Measurements from ENCODE around the gene MUC20.
"Not testable (repeated sequence)": the region's sequence is repeated elsewhere in the genome, so short reads cannot be mapped to it uniquely, and the experiment has no call there.

MUC20 gene

GRCh38 chr3:195710126-195710905 lies 10.5 kb upstream of the MUC20 start:
- DNase-seq, result not testable (repeated sequence)

- not testable (repeated sequence) for DNase-seq
These were observed 9.5 kb upstream of the MUC20 start for GRCh38 chr3:195711091-195711812.

- no peak for DNase-seq
These were observed 8.8 kb upstream of the MUC20 start for GRCh38 chr3:195711813-195712534.

GRCh38 chr3:195712535-195712910 lies 8.3 kb upstream of the MUC20 start:
- not testable (repeated sequence) for DNase-seq

GRCh38 chr3:195713150-195713549 lies 7.6 kb upstream of the MUC20 start:
- DNase-seq, result not testable (repeated sequence)

- no peak for DNase-seq
These were observed 6.3 kb upstream of the MUC20 start for GRCh38 chr3:195714380-195715011.

GRCh38 chr3:195715134-195715533 lies 5.6 kb upstream of the MUC20 start:
- no peak for DNase-seq

- DNase-seq, result no peak
These were observed 5.1 kb upstream of the MUC20 start for GRCh38 chr3:195715583-195716266.

GRCh38 chr3:195717416-195717815 lies 3.4 kb upstream of the MUC20 start:
- no peak for DNase-seq

- DNase-seq, result no peak
These were observed 2.8 kb upstream of the MUC20 start for GRCh38 chr3:195717852-195718476.

GRCh38 chr3:195718477-195718984 lies 2.2 kb upstream of the MUC20 start:
- DNase-seq, result no peak

- DNase-seq, result not testable (repeated sequence)
These were observed 1.1 kb upstream of the MUC20 start for GRCh38 chr3:195719514-195720254.

- DNase-seq, result not testable (repeated sequence)
These were observed 1.6 kb downstream of the MUC20 start for GRCh38 chr3:195722139-195722995.

GRCh38 chr3:195722996-195723345 lies 2.2 kb downstream of the MUC20 start:
- not testable (repeated sequence) for DNase-seq

- not testable (repeated sequence) for DNase-seq
These were observed 3.6 kb downstream of the MUC20 start for GRCh38 chr3:195724363-195724762.

GRCh38 chr3:195725916-195726740 lies 5.3 kb downstream of the MUC20 start:
- DNase-seq, result not testable (repeated sequence)

- DNase-seq, result no peak
These were observed 6.9 kb downstream of the MUC20 start for GRCh38 chr3:195727606-195728195.

- DNase-seq, result not testable (repeated sequence)
These were observed 8.0 kb downstream of the MUC20 start for GRCh38 chr3:195728789-195729188.

Measured in NCI-H774 (cell line).